SK-N-SH treated with all-trans-retinoic acid at 6 μM for 48 hours (cell line): ENCODE data around the gene CASP9.
"Not testable (repeated sequence)": the region's sequence is repeated elsewhere in the genome, so short reads cannot be mapped to it uniquely, and the experiment has no call there.

Experiments
- ATAC-seq: fragments of 200-7000 bp; cut with Tn5 transposase; 3 replicates; pipeline ENCODE4 v1.9.1; 2020; ENCODE audit warnings: mild to moderate bottlenecking, moderate library complexity
- ARNTL ChIP-seq: fragments of 450-650 bp; formaldehyde crosslinking; IDR thresholded peaks from 2 replicates; pipeline ENCODE4 v1.5.0; 2020; ENCODE audit warnings: low read depth, mild to moderate bottlenecking, moderate library complexity, borderline replicate concordance
- BACH2 ChIP-seq: fragments of 250-450 bp; sonication (Bioruptor Pico); IDR thresholded peaks from 2 replicates; pipeline ENCODE4 v1.9.0; 2021; ENCODE audit warnings: mild to moderate bottlenecking, borderline replicate concordance
- GLIS3 ChIP-seq: fragments of 250-450 bp; sonication (Bioruptor Pico); IDR thresholded peaks from 2 replicates; pipeline ENCODE4 v1.5.0; 2020; ENCODE audit warnings: mild to moderate bottlenecking, moderate library complexity
- SNAI2 ChIP-seq: fragments of 250-450 bp; sonication (Bioruptor Pico); IDR thresholded peaks from 2 replicates; pipeline ENCODE4 v1.5.0; 2020; ENCODE audit warnings: mild to moderate bottlenecking, moderate library complexity
- TCF4 ChIP-seq: fragments of 250-450 bp; sonication (Bioruptor Pico); IDR thresholded peaks from 2 replicates; pipeline ENCODE4 v1.8.0; 2021; ENCODE audit warnings: mild to moderate bottlenecking, moderate library complexity, borderline replicate concordance
- TOX ChIP-seq: fragments of 250-450 bp; sonication (Bioruptor Pico); IDR thresholded peaks from 2 replicates; pipeline ENCODE4 v1.8.0; 2021; ENCODE audit warnings: mild to moderate bottlenecking, moderate library complexity, borderline replicate concordance
- ZFP3 ChIP-seq: fragments of 250-450 bp; sonication (Bioruptor Pico); IDR thresholded peaks from 2 replicates; pipeline ENCODE4 v1.5.0; 2020; ENCODE audit warnings: mild to moderate bottlenecking, moderate library complexity
- ZFP30 ChIP-seq: fragments of 450-650 bp; formaldehyde crosslinking; IDR thresholded peaks from 2 replicates; pipeline ENCODE4 v1.5.0; 2022; ENCODE audit warnings: mild to moderate bottlenecking, moderate library complexity
- ZNF565 ChIP-seq: fragments of 450-650 bp; formaldehyde crosslinking; conservative IDR thresholded peaks from 2 replicates; pipeline ENCODE4 v1.5.0; 2020; ENCODE audit warnings: low read depth, mild to moderate bottlenecking, moderate library complexity
- ZNF8 ChIP-seq: fragments of 450-650 bp; formaldehyde crosslinking; IDR thresholded peaks from 2 replicates; pipeline ENCODE4 v1.5.0; 2020; ENCODE audit warnings: mild to moderate bottlenecking, moderate library complexity
- TF ChIP-seq, protein P1 (sequence below): fragments of 250-450 bp; sonication (Bioruptor Pico); IDR thresholded peaks from 2 replicates; pipeline ENCODE4 v1.5.1; 2020; ENCODE audit warnings: low read depth, mild to moderate bottlenecking, moderate library complexity
- TF ChIP-seq, protein P2 (sequence below): fragments of 250-450 bp; sonication (Bioruptor Pico); IDR thresholded peaks from 2 replicates; pipeline ENCODE4 v1.5.1; 2021; ENCODE audit warnings: mild to moderate bottlenecking, moderate library complexity
- TF ChIP-seq, protein P3 (sequence below): fragments of 250-450 bp; sonication (Bioruptor Pico); IDR thresholded peaks from 2 replicates; pipeline ENCODE4 v1.8.0; 2021; ENCODE audit warnings: low read depth, mild to moderate bottlenecking, moderate library complexity, borderline replicate concordance
- TF ChIP-seq, protein P4 (sequence below): fragments of 250-450 bp; sonication (Bioruptor Pico); IDR thresholded peaks from 2 replicates; pipeline ENCODE4 v1.5.0; 2020; ENCODE audit warnings: mild to moderate bottlenecking, moderate library complexity
- TF ChIP-seq, protein P5 (sequence below): fragments of 250-450 bp; sonication (Bioruptor Pico); IDR thresholded peaks from 2 replicates; pipeline ENCODE4 v1.8.0; 2020; ENCODE audit warnings: mild to moderate bottlenecking, moderate library complexity, borderline replicate concordance

Gene CASP9

DNA sequence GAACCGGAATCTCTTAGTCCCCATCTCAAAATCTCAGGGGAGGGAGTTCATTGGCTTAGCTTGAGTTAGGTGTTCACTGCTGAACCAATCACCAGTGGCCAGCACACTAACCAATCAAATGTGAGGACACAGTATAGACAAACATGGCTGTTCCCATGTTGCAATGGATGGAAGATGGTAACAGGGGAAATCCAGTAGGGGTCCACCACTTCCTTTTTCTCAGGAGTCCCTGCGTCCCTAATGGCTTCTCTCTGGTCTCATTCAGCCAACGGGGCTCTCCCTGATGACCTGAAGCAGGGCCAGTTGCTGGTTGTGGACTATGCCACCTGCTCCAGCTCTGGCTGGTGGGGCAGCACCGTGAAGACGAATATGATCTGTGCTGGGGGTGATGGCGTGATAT, 38.4 kb downstream of the CASP9 start (continued):
- TF ChIP-seq, protein P1, sequence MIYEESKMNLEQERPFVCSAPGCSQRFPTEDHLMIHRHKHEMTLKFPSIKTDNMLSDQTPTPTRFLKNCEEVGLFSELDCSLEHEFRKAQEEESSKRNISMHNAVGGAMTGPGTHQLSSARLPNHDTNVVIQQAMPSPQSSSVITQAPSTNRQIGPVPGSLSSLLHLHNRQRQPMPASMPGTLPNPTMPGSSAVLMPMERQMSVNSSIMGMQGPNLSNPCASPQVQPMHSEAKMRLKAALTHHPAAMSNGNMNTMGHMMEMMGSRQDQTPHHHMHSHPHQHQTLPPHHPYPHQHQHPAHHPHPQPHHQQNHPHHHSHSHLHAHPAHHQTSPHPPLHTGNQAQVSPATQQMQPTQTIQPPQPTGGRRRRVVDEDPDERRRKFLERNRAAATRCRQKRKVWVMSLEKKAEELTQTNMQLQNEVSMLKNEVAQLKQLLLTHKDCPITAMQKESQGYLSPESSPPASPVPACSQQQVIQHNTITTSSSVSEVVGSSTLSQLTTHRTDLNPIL (CRISPR knock-in tag), result no peak
- TF ChIP-seq TCF4 (CRISPR knock-in tag) (no peak), ZFP3 (CRISPR knock-in tag) (no peak), SNAI2 (CRISPR knock-in tag) (no peak), ZNF565 (no peak), ZFP30 (CRISPR knock-in tag) (no peak), BACH2 (CRISPR knock-in tag) (no peak)
- TF ChIP-seq, protein P2, sequence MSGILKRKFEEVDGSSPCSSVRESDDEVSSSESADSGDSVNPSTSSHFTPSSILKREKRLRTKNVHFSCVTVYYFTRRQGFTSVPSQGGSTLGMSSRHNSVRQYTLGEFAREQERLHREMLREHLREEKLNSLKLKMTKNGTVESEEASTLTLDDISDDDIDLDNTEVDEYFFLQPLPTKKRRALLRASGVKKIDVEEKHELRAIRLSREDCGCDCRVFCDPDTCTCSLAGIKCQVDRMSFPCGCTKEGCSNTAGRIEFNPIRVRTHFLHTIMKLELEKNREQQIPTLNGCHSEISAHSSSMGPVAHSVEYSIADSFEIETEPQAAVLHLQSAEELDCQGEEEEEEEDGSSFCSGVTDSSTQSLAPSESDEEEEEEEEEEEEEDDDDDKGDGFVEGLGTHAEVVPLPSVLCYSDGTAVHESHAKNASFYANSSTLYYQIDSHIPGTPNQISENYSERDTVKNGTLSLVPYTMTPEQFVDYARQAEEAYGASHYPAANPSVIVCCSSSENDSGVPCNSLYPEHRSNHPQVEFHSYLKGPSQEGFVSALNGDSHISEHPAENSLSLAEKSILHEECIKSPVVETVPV (CRISPR knock-in tag), result no peak
- TF ChIP-seq, all 23 proteins: peak for 0

DNA sequence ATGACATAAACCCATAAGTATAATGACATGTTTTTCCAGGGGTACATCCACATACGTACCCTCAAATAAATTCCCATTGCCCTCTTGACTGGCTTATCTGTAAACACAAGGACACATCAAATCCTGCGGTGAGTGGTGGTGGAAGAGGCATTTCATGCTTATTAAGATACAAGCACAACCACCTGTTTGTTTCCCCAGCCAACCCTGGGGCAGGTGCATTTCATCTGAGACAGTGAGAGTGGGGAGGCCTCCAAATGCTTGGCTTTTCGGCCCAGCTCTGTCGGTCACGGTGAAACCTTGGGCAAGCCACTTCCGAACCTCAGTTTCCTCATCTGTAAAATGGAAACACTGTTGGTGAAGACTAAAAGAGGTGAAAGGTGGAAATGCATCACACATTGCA, 39.6 kb downstream of the CASP9 start:
- not testable (repeated sequence) for ATAC-seq

DNA sequence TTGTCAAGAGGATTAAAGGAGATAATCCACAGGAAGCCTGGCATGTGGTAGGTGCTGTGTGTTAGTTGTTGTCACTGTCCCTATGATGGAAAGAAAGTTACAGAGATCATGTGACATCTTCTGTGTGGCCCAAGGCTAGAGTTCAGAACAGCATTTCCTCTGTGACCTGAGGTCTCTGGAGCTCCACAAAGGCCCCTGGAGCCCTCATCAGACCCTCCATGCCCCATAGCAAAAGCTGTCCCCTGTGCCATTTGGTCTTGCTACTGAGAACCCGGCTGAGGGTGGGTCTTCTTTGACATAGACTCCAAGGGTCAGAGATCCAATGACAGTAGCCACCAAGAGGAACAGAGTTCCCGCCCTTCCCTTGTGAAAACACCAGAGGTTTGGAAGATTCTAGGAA, 40.0 kb downstream of the CASP9 start:
- TF ChIP-seq ARNTL, result no peak
- TF ChIP-seq ZNF8 (CRISPR knock-in tag), result no peak
- TF ChIP-seq, protein P3, sequence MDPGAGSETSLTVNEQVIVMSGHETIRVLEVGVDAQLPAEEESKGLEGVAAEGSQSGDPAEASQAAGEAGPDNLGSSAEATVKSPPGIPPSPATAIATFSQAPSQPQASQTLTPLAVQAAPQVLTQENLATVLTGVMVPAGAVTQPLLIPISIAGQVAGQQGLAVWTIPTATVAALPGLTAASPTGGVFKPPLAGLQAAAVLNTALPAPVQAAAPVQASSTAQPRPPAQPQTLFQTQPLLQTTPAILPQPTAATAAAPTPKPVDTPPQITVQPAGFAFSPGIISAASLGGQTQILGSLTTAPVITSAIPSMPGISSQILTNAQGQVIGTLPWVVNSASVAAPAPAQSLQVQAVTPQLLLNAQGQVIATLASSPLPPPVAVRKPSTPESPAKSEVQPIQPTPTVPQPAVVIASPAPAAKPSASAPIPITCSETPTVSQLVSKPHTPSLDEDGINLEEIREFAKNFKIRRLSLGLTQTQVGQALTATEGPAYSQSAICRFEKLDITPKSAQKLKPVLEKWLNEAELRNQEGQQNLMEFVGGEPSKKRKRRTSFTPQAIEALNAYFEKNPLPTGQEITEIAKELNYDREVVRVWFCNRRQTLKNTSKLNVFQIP (CRISPR knock-in tag), result no peak
- no peak for TF ChIP-seq SNAI2 (CRISPR knock-in tag)
- TF ChIP-seq, protein P2 (CRISPR knock-in tag), result no peak
- TF ChIP-seq, protein P4, sequence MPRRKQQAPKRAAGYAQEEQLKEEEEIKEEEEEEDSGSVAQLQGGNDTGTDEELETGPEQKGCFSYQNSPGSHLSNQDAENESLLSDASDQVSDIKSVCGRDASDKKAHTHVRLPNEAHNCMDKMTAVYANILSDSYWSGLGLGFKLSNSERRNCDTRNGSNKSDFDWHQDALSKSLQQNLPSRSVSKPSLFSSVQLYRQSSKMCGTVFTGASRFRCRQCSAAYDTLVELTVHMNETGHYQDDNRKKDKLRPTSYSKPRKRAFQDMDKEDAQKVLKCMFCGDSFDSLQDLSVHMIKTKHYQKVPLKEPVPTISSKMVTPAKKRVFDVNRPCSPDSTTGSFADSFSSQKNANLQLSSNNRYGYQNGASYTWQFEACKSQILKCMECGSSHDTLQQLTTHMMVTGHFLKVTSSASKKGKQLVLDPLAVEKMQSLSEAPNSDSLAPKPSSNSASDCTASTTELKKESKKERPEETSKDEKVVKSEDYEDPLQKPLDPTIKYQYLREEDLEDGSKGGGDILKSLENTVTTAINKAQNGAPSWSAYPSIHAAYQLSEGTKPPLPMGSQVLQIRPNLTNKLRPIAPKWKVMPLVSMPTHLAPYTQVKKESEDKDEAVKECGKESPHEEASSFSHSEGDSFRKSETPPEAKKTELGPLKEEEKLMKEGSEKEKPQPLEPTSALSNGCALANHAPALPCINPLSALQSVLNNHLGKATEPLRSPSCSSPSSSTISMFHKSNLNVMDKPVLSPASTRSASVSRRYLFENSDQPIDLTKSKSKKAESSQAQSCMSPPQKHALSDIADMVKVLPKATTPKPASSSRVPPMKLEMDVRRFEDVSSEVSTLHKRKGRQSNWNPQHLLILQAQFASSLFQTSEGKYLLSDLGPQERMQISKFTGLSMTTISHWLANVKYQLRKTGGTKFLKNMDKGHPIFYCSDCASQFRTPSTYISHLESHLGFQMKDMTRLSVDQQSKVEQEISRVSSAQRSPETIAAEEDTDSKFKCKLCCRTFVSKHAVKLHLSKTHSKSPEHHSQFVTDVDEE (CRISPR knock-in tag), result no peak
- TF ChIP-seq, protein P5, sequence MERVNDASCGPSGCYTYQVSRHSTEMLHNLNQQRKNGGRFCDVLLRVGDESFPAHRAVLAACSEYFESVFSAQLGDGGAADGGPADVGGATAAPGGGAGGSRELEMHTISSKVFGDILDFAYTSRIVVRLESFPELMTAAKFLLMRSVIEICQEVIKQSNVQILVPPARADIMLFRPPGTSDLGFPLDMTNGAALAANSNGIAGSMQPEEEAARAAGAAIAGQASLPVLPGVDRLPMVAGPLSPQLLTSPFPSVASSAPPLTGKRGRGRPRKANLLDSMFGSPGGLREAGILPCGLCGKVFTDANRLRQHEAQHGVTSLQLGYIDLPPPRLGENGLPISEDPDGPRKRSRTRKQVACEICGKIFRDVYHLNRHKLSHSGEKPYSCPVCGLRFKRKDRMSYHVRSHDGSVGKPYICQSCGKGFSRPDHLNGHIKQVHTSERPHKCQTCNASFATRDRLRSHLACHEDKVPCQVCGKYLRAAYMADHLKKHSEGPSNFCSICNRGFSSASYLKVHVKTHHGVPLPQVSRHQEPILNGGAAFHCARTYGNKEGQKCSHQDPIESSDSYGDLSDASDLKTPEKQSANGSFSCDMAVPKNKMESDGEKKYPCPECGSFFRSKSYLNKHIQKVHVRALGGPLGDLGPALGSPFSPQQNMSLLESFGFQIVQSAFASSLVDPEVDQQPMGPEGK (CRISPR knock-in tag), result no peak
- no peak for TF ChIP-seq ZFP3 (CRISPR knock-in tag)
- no peak for TF ChIP-seq GLIS3
- no peak for TF ChIP-seq TOX (CRISPR knock-in tag)
- no peak for ATAC-seq

DNA sequence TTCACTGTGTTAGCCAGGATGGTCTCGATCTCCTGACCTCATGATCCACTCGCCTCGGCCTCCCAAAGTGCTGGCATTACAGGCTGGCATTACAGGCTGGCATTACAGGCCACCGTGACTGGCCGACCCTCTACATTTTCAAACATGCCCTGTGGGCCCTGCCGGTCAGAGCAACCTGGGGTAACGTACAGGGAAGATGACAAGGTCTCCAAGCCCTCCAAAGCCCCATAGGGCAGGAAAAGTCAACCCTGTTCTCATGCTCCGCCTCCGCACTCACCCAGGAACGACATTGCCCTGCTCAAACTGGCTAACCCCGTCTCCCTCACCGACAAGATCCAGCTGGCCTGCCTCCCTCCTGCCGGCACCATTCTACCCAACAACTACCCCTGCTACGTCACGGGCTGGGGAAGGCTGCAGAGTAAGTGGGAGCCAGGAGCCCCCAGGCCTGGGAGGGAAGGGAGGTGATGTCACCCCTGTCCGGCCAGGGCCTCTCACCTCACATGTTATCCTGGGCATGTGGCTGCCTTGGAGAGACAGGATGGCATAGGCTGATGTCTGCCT, 41.0 kb downstream of the CASP9 start:
- not testable (repeated sequence) for ATAC-seq

DNA sequence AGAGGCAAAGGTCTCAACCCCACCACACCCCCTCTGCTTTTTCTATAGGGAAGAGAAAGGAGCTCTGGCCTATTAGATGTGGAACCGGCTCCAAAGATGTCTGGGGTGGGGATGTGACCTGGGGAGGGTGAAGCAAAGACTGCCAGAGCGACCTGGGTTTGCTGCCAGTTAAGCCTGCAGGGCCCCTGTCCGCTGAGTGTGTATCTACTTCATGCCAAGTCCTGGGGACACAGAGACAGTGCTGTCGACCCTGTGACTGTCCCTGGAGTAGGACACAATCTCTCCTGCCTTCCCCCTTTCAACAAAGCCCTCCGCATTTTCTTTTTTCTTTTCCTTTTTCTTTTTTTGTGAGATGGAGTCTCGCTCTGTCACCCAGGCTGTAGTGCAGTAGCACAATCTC, 41.6 kb downstream of the CASP9 start:
- not testable (repeated sequence) for ATAC-seq
